ENCODE data around the gene UNC5B.

Gene UNC5B

DNA sequence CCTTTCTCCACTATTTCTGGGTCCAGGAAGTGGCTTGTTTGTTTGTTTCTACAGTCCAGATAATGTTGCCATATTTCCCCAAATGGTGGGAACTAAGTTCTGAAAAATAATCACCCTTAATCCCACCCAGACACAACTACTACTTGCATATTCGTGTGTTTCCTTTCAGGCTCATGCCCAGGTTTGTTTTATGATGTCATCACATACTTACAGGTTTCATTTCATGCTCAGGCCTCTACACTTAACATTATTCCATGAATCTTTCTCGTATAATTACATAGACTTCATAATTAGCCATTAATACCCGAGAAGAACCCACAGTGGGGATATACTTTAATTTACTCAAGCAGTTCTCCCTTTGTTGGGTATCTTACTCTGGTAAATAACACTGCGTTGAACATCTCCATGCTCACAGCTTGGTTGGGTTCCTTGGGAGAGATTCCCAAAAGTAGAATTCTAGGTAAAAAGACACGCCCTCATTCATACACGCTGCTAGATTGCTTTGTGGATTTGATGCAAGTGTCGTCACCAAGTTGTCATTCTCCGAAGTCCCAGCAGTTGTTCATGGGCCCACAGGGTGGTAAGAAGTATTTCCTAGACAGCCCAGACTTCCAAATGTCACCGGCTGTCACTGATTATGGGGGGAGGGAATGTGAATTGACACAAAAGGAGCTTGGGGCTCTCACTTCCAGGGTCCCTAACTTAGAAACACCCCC is 42.6 kb downstream of the UNC5B start:
- Histone ChIP-seq H3K4me1 (no peaks in the 10 kb centered on the region), H3K9me3 (ENCODE audit: control insufficient read depth, low read length) (no peaks in the 10 kb centered on the region), H3K27ac (no peak overlapping the region), H3K36me3 (ENCODE audit: control insufficient read depth, insufficient read depth, low read length) (no peaks in the 10 kb centered on the region), H3K4me3 (ENCODE audit: low read depth, low read length) (no peak overlapping the region), H3K27me3 (ENCODE audit: control insufficient read depth, insufficient read depth, low read length) (no peaks in the 10 kb centered on the region), H3K9ac (no peak overlapping the region), H2AFZ (no peak overlapping the region), H3K4me2 (ENCODE audit: low read length) (no peak overlapping the region), H3K79me2 (no peaks in the 10 kb centered on the region)
- TF ChIP-seq, protein P1, sequence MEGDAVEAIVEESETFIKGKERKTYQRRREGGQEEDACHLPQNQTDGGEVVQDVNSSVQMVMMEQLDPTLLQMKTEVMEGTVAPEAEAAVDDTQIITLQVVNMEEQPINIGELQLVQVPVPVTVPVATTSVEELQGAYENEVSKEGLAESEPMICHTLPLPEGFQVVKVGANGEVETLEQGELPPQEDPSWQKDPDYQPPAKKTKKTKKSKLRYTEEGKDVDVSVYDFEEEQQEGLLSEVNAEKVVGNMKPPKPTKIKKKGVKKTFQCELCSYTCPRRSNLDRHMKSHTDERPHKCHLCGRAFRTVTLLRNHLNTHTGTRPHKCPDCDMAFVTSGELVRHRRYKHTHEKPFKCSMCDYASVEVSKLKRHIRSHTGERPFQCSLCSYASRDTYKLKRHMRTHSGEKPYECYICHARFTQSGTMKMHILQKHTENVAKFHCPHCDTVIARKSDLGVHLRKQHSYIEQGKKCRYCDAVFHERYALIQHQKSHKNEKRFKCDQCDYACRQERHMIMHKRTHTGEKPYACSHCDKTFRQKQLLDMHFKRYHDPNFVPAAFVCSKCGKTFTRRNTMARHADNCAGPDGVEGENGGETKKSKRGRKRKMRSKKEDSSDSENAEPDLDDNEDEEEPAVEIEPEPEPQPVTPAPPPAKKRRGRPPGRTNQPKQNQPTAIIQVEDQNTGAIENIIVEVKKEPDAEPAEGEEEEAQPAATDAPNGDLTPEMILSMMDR (IDR thresholded peaks at IDR 0.05) = no peak

DNA sequence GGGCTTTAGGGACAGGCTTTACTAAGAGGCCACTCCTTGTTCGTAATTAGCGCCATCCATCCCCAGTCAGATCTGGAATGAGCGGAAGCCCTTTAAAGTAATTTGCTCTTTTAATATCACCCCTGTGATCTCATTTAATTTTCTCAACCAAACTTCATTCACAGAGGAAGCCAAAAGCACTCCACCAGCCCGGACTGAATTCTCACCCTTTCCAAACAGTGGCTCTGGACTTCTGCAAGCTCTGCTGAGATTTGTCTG is 43.1 kb downstream of the UNC5B start:
- Histone ChIP-seq H3K9me3 (ENCODE audit: control insufficient read depth, low read length) (no peaks in the 10 kb centered on the region), H3K4me2 (ENCODE audit: low read length) (no peak overlapping the region), H2AFZ (no peak overlapping the region), H3K27me3 (ENCODE audit: control insufficient read depth, insufficient read depth, low read length) (no peaks in the 10 kb centered on the region), H3K79me2 (no peaks in the 10 kb centered on the region), H3K4me1 (no peaks in the 10 kb centered on the region), H3K27ac (no peak overlapping the region), H3K4me3 (ENCODE audit: low read depth, low read length) (no peak overlapping the region), H3K9ac (no peak overlapping the region), H3K36me3 (ENCODE audit: control insufficient read depth, insufficient read depth, low read length) (no peaks in the 10 kb centered on the region)
- TF ChIP-seq, protein P1 (IDR thresholded peaks at IDR 0.05) = no peak

DNA sequence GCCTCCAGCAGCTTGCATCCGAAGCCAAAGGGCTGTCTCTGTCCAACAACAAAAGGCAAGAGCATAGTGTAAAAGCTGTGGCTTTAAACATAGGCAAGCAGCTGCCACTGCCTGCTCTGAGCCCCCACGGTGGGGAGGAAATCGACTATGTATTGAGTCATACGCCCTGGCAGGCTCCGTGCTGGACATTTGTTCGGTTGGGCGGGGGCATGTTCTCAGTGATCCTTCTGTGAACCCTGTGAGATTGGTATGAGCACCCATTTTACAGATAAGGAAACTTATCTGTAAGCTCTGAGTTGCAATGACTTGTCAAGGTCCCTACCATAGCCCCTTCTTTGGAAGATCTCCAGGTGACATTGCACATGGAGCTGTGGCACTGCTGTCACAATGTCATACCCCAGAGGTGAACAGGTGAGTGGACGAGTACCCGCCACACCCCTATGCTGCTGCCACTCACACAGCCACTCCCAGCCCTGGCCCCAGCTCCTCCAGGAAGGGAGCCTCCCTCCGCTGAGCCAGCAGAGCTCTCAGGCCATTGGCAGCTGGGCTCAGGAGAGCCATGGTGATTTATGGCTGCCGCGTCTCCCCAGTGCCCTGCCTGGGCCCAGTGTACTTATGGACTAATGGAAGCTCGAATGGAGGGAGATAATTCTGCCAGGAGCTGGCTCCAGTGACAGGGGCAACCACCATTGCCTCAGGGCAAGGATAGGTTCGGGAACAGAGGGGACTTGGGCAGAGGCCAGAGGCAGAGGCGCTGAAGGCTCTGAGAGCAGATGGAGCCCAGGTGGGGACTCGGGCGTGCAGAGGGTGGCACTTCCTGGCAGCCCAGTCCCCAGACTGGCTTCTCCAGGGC is 43.7 kb downstream of the UNC5B start:
- TF ChIP-seq, protein P1 (IDR thresholded peaks at IDR 0.05) = no peak
- no peak overlapping the region for H3K9ac ChIP-seq
- H3K27ac ChIP-seq = no peak overlapping the region
- H3K36me3 ChIP-seq (ENCODE audit: control insufficient read depth, insufficient read depth, low read length) = no peaks in the 10 kb centered on the region
- no peaks in the 10 kb centered on the region for H3K9me3 ChIP-seq (ENCODE audit: control insufficient read depth, low read length)
- no peaks in the 10 kb centered on the region for H3K27me3 ChIP-seq (ENCODE audit: control insufficient read depth, insufficient read depth, low read length)
- no peak overlapping the region for H3K4me2 ChIP-seq (ENCODE audit: low read length)
- H3K4me1 ChIP-seq = no peaks in the 10 kb centered on the region
- H2AFZ ChIP-seq = no peak overlapping the region
- H3K79me2 ChIP-seq = no peaks in the 10 kb centered on the region
- no peak overlapping the region for H3K4me3 ChIP-seq (ENCODE audit: low read depth, low read length)

DNA sequence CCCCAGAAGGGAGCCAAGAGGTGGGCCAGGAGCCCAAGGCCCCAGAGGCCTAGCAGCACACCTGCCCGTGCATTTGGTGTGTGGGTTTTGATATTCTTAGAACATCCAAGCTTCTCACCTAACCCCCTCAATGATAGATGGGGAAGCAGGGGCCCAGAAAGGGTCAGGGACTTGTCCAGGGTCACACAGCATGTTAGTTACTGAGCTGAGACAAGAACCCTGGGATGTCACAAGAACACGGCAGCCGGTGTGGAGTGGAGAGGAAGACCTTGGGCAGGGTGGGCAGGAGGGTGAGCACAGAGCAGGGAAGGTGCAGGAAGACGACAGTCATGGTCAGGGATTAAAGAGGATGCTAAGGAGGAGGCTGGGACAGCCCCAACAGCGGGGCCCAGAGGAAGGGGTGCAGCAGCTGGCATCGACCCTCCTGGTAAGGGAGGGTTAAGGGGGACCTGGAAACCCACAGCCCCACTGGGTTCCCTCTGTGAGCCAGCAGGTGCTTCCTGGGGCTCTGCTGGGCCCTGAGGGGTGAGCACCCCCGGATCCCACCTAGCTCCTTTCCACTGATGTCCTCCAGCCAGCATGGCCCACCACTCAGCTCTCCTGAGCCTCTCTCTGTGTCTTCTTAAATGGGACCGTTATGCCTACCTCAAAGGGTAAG is 44.4 kb downstream of the UNC5B start:
- H3K4me2 ChIP-seq (ENCODE audit: low read length) = no peak overlapping the region
- H3K9ac ChIP-seq = no peak overlapping the region
- no peaks in the 10 kb centered on the region for H3K27me3 ChIP-seq (ENCODE audit: control insufficient read depth, insufficient read depth, low read length)
- no peak overlapping the region for H3K4me3 ChIP-seq (ENCODE audit: low read depth, low read length)
- no peak overlapping the region for H2AFZ ChIP-seq
- H3K27ac ChIP-seq = no peak overlapping the region
- TF ChIP-seq, protein P1 (IDR thresholded peaks at IDR 0.05) = no peak
- H3K9me3 ChIP-seq (ENCODE audit: control insufficient read depth, low read length) = no peaks in the 10 kb centered on the region
- no peaks in the 10 kb centered on the region for H3K36me3 ChIP-seq (ENCODE audit: control insufficient read depth, insufficient read depth, low read length)
- H3K4me1 ChIP-seq = no peaks in the 10 kb centered on the region
- no peaks in the 10 kb centered on the region for H3K79me2 ChIP-seq
